ENCODE data around the gene TAS1R3.

Gene TAS1R3

DNA sequence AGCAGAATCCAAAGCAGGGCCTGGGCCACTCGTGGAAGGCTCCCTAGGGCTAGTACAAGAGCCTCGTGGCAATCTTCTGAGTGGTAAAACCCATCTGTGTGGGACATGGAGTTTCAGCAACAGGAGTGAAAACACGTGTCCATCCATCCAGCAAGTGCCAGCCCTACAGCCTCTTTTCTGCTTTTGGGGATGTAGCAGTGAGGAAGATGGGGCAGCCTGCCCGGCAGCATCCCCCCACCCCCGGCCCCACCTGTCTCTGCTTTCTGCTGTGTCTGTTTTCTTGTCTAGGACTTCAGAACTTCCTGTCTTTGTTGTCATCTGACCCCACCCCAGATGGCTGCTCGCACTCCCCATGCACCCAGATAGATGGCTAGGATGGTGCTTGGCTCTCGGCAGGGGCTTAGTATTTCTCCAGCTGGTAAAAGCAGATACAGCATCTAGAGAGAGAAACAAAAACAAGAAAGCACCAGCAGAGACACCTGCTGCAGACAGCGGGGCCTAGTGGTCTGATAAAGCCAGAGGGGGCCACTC is 4.9 kb upstream of the TAS1R3 start:
- Histone ChIP-seq H3K4me1 (ENCODE audit: control insufficient read depth, insufficient read depth, low read length, poor library complexity, severe bottlenecking) (peaks cover 16% of the 10 kb centered on the region), H3K27ac (ENCODE audit: low read depth, low read length, severe bottlenecking) (no peak overlapping the region), H3K9me3 (ENCODE audit: control insufficient read depth, low read length) (no peaks in the 10 kb centered on the region), H3K36me3 (ENCODE audit: control insufficient read depth, insufficient read depth, low read length) (peaks cover 25% of the 10 kb centered on the region), H3K4me3 (ENCODE audit: extremely low read depth, insufficient read depth, low read length, poor library complexity, severe bottlenecking) (no peak overlapping the region)
- WGBS, 2 experiments (ENCODE audit: insufficient coverage in 2 of 2) = 94 to 96% methylated on average over 6 to 7 of the region's 8 CpGs

DNA sequence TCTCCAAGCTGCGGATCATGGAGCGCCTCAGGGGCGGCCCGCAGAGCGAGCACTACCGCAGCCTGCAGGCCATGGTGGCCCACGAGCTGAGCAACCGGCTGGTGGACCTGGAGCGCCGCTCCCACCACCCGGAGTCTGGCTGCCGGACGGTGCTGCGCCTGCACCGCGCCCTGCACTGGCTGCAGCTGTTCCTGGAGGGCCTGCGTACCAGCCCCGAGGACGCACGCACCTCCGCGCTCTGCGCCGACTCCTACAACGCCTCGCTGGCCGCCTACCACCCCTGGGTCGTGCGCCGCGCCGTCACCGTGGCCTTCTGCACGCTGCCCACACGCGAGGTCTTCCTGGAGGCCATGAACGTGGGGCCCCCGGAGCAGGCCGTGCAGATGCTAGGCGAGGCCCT is 3.8 kb upstream of the TAS1R3 start:
- Histone ChIP-seq H3K27ac (ENCODE audit: low read depth, low read length, severe bottlenecking) (no peak overlapping the region), H3K36me3 (ENCODE audit: control insufficient read depth, insufficient read depth, low read length) (peaks cover 16% of the 10 kb centered on the region), H3K9me3 (ENCODE audit: control insufficient read depth, low read length) (no peaks in the 10 kb centered on the region), H3K4me3 (ENCODE audit: extremely low read depth, insufficient read depth, low read length, poor library complexity, severe bottlenecking) (no peak overlapping the region), H3K4me1 (ENCODE audit: control insufficient read depth, insufficient read depth, low read length, poor library complexity, severe bottlenecking) (peaks cover 15% of the 10 kb centered on the region)
- WGBS, 2 experiments (ENCODE audit: insufficient coverage in 2 of 2) = 95% methylated on average over 36 to 40 of the region's 40 CpGs

DNA sequence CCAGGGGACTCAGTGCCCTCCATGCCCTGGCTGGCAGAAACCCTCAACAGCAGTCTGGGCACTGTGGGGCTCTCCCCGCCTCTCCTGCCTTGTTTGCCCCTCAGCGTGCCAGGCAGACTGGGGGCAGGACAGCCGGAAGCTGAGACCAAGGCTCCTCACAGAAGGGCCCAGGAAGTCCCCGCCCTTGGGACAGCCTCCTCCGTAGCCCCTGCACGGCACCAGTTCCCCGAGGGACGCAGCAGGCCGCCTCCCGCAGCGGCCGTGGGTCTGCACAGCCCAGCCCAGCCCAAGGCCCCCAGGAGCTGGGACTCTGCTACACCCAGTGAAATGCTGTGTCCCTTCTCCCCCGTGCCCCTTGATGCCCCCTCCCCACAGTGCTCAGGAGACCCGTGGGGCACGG is 2.8 kb upstream of the TAS1R3 start:
- 89 to 99% methylated on average over 12 of the region's 15 CpGs for WGBS, 2 experiments (ENCODE audit: insufficient coverage in 2 of 2)
- no peak overlapping the region for H3K4me3 ChIP-seq (ENCODE audit: extremely low read depth, insufficient read depth, low read length, poor library complexity, severe bottlenecking)
- peaks cover 12% of the 10 kb centered on the region for H3K4me1 ChIP-seq (ENCODE audit: control insufficient read depth, insufficient read depth, low read length, poor library complexity, severe bottlenecking)

DNA sequence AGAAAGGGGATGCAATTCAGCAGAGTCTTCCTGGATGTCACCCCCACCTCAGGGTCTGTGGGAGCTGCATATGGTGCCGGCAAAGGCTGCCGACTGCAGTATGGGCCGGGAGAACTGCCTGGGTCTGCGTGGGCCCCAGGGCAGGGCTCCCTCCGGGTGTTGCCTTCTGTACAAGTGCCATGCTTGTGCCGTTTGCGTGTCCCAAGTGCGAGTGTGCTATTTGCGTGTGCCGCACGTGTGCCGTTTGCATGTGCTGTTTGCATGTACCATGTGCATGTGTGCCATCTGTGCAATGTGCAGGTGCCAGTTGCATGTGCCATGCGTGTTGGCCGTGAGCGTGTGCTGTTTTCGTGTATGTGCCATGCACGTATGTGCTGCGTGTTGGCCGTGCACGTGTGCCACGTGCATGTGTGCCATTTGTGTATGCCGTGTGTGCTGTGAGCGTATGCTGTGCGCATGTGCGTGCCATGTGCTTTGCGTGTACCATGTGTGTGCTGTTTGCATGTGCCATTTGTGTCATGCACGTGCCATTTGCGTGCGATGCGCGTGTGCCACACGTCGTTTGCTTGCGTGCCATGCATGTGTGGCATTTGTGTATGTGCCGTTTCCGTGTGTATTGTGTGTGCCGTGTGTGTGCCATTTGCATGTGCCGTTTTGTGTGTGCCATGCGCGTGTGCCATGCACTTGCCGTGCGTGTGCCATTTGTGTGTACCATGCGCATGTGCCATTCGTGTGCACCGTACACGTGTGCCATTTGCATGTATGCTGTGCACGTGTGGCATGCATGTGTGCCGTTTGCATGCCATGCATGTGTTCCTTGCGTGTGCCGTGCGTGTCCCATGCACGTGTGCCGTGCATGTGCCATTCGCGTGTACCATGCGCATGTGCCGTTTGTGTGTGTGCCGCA is 1.5 kb upstream of the TAS1R3 start:
- peaks cover 10% of the 10 kb centered on the region for H3K36me3 ChIP-seq (ENCODE audit: control insufficient read depth, insufficient read depth, low read length)
- peaks cover 9% of the 10 kb centered on the region for H3K4me1 ChIP-seq (ENCODE audit: control insufficient read depth, insufficient read depth, low read length, poor library complexity, severe bottlenecking)
- no peak overlapping the region for H3K27ac ChIP-seq (ENCODE audit: low read depth, low read length, severe bottlenecking)
- no peak overlapping the region for H3K4me3 ChIP-seq (ENCODE audit: extremely low read depth, insufficient read depth, low read length, poor library complexity, severe bottlenecking)
- no peaks in the 10 kb centered on the region for H3K9me3 ChIP-seq (ENCODE audit: control insufficient read depth, low read length)
- 94% methylated on average over 58 of the region's 58 CpGs for WGBS, 2 experiments (ENCODE audit: insufficient coverage in 2 of 2)

More for the DNA sequence above, 2.8 kb upstream of the TAS1R3 start:
- no peak overlapping the region for H3K27ac ChIP-seq (ENCODE audit: low read depth, low read length, severe bottlenecking)
- H3K9me3 ChIP-seq (ENCODE audit: control insufficient read depth, low read length) = no peaks in the 10 kb centered on the region
- peaks cover 12% of the 10 kb centered on the region for H3K36me3 ChIP-seq (ENCODE audit: control insufficient read depth, insufficient read depth, low read length)

DNA sequence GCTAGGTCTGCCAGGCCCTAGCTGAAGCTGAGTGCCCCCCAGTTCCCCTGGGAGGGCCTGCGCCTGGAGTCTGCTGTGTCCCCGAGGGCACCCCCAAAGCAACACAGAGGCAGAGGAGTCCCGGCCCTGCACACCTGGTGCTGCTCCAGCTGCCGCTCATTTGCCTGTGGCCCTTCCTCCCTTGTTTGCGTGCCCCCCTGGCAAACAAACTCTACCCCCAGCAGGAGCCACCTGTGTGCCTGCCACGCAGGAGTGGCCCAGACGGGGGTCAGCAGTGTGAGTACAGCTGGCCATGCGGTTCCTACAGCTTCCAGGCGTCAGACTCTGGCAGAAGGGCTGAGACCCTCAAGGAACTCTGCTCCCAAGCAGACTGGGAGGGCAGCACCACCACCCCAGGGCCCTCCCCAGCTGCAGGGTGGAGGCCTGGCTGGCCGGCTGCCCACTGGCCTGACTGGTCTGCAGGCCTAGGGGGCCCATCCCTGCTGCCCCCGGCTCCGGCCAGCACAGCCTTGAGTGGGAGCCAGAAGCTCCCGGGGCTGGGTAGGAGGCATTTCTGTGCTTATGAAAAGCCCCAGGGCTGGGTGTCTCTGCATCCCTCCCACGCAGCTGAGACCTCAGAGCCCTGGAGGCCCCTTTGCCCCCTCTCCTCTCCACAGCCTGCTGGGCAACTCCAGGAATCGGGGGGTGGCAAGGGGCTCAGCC is 563 bp upstream of the TAS1R3 start:
- 87 to 89% methylated on average over 11 to 15 of the region's 15 CpGs for WGBS, 2 experiments (ENCODE audit: insufficient coverage in 2 of 2)
- Histone ChIP-seq H3K4me3 (ENCODE audit: extremely low read depth, insufficient read depth, low read length, poor library complexity, severe bottlenecking) (no peak overlapping the region), H3K27ac (ENCODE audit: low read depth, low read length, severe bottlenecking) (no peak overlapping the region), H3K4me1 (ENCODE audit: control insufficient read depth, insufficient read depth, low read length, poor library complexity, severe bottlenecking) (peaks cover 7% of the 10 kb centered on the region), H3K9me3 (ENCODE audit: control insufficient read depth, low read length) (no peaks in the 10 kb centered on the region), H3K36me3 (ENCODE audit: control insufficient read depth, insufficient read depth, low read length) (peaks cover 10% of the 10 kb centered on the region)

DNA sequence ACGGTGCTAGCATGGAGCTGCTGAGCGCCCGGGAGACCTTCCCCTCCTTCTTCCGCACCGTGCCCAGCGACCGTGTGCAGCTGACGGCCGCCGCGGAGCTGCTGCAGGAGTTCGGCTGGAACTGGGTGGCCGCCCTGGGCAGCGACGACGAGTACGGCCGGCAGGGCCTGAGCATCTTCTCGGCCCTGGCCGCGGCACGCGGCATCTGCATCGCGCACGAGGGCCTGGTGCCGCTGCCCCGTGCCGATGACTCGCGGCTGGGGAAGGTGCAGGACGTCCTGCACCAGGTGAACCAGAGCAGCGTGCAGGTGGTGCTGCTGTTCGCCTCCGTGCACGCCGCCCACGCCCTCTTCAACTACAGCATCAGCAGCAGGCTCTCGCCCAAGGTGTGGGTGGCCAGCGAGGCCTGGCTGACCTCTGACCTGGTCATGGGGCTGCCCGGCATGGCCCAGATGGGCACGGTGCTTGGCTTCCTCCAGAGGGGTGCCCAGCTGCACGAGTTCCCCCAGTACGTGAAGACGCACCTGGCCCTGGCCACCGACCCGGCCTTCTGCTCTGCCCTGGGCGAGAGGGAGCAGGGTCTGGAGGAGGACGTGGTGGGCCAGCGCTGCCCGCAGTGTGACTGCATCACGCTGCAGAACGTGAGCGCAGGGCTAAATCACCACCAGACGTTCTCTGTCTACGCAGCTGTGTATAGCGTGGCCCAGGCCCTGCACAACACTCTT is 1.1 kb downstream of the TAS1R3 start:
- Histone ChIP-seq H3K36me3 (ENCODE audit: control insufficient read depth, insufficient read depth, low read length) (peaks cover 11% of the 10 kb centered on the region), H3K4me3 (ENCODE audit: extremely low read depth, insufficient read depth, low read length, poor library complexity, severe bottlenecking) (no peak overlapping the region), H3K9me3 (ENCODE audit: control insufficient read depth, low read length) (no peaks in the 10 kb centered on the region), H3K27ac (ENCODE audit: low read depth, low read length, severe bottlenecking) (no peak overlapping the region), H3K4me1 (ENCODE audit: control insufficient read depth, insufficient read depth, low read length, poor library complexity, severe bottlenecking) (no peaks in the 10 kb centered on the region)
- WGBS, 2 experiments (ENCODE audit: insufficient coverage in 2 of 2) = 88 to 90% methylated on average over 51 to 52 of the region's 57 CpGs

DNA sequence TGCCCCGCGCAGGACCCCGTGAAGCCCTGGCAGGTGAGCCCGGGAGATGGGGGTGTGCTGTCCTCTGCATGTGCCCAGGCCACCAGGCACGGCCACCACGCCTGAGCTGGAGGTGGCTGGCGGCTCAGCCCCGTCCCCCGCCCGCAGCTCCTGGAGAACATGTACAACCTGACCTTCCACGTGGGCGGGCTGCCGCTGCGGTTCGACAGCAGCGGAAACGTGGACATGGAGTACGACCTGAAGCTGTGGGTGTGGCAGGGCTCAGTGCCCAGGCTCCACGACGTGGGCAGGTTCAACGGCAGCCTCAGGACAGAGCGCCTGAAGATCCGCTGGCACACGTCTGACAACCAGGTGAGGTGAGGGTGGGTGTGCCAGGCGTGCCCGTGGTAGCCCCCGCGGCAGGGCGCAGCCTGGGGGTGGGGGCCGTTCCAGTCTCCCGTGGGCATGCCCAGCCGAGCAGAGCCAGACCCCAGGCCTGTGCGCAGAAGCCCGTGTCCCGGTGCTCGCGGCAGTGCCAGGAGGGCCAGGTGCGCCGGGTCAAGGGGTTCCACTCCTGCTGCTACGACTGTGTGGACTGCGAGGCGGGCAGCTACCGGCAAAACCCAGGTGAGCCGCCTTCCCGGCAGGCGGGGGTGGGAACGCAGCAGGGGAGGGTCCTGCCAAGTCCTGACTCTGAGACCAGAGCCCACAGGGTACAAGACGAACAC is 1.8 kb downstream of the TAS1R3 start:
- 92 to 93% methylated on average over 45 to 48 of the region's 48 CpGs for WGBS, 2 experiments (ENCODE audit: insufficient coverage in 2 of 2)
- Histone ChIP-seq H3K4me3 (ENCODE audit: extremely low read depth, insufficient read depth, low read length, poor library complexity, severe bottlenecking) (no peak overlapping the region), H3K4me1 (ENCODE audit: control insufficient read depth, insufficient read depth, low read length, poor library complexity, severe bottlenecking) (no peaks in the 10 kb centered on the region), H3K36me3 (ENCODE audit: control insufficient read depth, insufficient read depth, low read length) (peaks cover 17% of the 10 kb centered on the region), H3K9me3 (ENCODE audit: control insufficient read depth, low read length) (no peaks in the 10 kb centered on the region), H3K27ac (ENCODE audit: low read depth, low read length, severe bottlenecking) (no peak overlapping the region)

DNA sequence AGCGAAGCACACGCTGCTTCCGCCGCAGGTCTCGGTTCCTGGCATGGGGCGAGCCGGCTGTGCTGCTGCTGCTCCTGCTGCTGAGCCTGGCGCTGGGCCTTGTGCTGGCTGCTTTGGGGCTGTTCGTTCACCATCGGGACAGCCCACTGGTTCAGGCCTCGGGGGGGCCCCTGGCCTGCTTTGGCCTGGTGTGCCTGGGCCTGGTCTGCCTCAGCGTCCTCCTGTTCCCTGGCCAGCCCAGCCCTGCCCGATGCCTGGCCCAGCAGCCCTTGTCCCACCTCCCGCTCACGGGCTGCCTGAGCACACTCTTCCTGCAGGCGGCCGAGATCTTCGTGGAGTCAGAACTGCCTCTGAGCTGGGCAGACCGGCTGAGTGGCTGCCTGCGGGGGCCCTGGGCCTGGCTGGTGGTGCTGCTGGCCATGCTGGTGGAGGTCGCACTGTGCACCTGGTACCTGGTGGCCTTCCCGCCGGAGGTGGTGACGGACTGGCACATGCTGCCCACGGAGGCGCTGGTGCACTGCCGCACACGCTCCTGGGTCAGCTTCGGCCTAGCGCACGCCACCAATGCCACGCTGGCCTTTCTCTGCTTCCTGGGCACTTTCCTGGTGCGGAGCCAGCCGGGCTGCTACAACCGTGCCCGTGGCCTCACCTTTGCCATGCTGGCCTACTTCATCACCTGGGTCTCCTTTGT is 2.6 kb downstream of the TAS1R3 start:
- Histone ChIP-seq H3K27ac (ENCODE audit: low read depth, low read length, severe bottlenecking) (no peak overlapping the region), H3K4me3 (ENCODE audit: extremely low read depth, insufficient read depth, low read length, poor library complexity, severe bottlenecking) (no peak overlapping the region), H3K9me3 (ENCODE audit: control insufficient read depth, low read length) (no peaks in the 10 kb centered on the region), H3K36me3 (ENCODE audit: control insufficient read depth, insufficient read depth, low read length) (peaks cover 25% of the 10 kb centered on the region), H3K4me1 (ENCODE audit: control insufficient read depth, insufficient read depth, low read length, poor library complexity, severe bottlenecking) (no peaks in the 10 kb centered on the region)
- WGBS, 2 experiments (ENCODE audit: insufficient coverage in 2 of 2) = 94% methylated on average over 36 of the region's 36 CpGs

DNA sequence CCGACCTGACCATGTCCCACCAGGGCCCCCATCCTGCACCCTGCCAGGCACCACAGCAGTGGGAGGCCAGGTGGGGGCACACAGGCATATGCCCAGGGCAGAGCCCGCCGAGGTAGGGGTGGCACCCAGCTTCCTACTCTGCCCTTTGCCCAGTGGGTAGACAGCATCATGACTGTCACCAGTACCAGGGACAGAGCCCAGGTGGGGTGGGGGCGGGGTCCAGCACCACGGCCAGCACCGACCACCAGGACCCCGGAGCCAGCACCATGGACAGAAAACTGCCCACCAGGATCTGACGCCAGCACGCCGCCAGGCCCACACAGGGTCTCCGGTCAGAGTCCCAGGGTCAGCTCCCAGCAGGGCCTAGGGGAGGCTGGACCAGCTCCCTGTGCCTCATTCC is 3.8 kb downstream of the TAS1R3 start:
- Histone ChIP-seq H3K9me3 (ENCODE audit: control insufficient read depth, low read length) (no peaks in the 10 kb centered on the region), H3K27ac (ENCODE audit: low read depth, low read length, severe bottlenecking) (no peak overlapping the region), H3K4me1 (ENCODE audit: control insufficient read depth, insufficient read depth, low read length, poor library complexity, severe bottlenecking) (no peaks in the 10 kb centered on the region), H3K4me3 (ENCODE audit: extremely low read depth, insufficient read depth, low read length, poor library complexity, severe bottlenecking) (no peak overlapping the region), H3K36me3 (ENCODE audit: control insufficient read depth, insufficient read depth, low read length) (peaks cover 29% of the 10 kb centered on the region)
- 61 to 79% methylated on average over 11 of the region's 11 CpGs for WGBS, 2 experiments (ENCODE audit: insufficient coverage in 2 of 2)
